Stimulated activated CD4-positive, alpha-beta T cell treated with anti-CD3 and anti-CD28 coated beads, Interleukin-1b, Interleukin-23, amount 100 ng/mL, for 1 hour (primary cell): ENCODE data around the gene FAM174B.

Source experiments
- DNase-seq, 2 donors: peaks; one replicate each; pipeline ENCODE4 v3.0.0-alpha.2; 2020; ENCODE audit warnings: low read depth in 2 of 2

The FAM174B gene

DNA sequence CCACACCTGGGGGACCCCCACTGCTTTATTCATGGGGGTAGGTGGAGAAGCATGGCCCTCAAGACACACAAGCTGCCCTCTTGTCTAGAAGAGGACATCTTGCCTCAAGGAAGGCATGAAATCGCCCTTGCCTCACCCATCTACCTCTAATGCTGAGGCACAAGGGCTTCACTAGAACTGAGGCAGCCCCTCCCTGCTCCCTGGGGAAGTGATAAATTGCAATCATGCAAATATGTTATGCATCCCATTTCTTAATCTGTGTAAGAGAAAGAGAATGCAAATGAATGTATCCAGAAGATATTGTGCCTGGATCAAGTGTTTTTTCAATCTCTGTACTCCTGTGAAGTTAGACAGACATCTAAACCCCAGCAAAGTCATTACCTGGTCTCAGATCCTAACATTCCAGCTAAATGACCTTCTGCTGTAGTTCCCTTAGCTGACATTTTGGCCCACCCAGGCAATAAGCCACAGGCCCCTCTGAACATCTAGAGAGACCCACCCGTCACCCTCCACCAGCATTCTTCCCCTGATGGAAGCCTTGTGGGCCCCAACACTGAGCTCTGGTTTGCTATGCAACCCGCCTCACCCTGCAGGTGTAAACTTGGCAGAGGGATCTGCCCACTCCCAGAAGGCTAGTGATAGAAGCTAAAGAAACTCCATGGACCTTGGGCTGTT, 53.8 kb downstream of the FAM174B start:
- DNase-seq = no peak

DNA sequence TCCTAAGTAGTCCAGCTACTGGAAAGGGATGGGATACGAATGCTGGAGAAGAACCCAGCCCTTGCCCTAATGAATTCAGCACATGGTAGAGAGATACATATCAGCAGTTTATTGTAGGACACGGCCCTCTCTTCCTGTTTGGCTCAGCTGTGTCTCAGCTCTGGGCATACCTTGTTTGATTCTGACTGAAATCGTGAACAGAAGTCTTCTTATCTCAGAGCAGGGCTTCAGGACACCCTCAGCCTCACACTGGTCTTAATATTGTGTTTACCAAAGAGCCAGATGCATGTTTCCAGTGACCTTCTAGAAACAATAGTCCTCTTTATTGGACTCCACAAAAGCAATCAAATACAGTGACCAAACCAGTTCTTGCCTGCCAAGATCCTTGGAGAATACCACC, 54.7 kb downstream of the FAM174B start:
- DNase-seq = no peak

DNA sequence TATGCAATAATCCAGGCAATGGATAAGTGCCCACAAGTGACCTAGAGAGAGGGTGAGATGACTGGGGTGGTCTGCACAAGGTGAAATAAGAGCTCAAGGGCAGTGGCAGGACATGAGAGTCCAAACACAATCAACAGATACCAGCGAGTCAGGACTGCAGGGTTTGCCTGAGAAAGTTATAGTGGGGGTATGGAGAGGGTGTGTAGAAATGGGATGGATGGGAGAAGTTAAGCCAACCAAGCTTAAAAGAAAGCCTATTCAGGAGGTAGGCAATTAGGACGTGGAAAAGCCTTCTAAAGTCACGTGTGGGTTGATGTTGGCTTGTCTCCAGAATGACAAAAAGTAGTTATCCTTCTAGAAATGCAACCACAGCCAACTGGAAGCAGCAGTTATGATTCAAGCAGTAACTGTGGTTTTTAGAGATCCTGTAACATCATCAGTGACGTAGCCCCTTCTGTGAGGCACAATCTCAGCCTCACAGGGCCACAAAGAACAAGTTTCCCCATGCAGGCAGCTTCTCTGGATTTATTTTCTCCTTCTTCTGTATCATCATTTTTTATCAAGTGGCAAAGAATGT, 56.1 kb downstream of the FAM174B start:
- DNase-seq = no peak

DNA sequence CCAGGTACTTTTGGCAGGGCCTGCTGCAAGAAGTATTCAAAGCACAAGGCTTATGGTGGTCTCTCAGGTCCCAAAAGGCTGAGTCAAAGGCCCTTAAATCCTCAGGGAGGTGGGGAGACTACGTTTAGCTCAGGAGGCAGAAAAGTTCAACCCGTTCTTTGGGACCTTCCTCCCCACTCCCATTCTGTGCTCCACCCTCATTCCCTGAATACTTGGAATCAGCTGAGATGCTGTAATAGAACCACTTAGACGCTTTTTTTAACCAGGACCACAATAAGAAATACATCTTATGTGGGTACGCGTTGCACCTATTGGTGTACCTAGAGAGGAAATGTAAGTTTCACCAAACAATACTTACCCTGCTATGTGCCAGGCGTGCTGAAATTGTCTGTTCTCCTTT, 58.0 kb downstream of the FAM174B start:
- no peak for DNase-seq

DNA sequence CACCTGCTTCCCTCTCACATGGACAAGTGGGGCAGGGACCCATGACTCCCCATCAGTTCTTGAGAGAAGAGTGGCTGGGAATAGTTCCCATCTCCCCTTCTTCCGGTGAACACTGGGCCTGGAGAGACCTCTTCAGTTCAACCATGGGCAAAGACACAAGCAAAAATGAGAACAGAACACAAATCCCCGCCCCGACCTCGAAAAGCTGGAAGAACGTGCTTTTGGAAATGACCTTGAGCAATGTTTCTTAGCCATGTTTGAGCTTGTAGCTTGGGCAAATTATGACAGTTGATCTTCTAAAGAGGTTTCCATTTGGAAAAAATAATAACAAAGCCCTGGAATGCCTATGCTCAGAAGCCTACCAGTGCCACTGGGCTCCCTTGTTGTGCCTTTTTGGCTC, 59.0 kb downstream of the FAM174B start:
- DNase-seq = no peak

DNA sequence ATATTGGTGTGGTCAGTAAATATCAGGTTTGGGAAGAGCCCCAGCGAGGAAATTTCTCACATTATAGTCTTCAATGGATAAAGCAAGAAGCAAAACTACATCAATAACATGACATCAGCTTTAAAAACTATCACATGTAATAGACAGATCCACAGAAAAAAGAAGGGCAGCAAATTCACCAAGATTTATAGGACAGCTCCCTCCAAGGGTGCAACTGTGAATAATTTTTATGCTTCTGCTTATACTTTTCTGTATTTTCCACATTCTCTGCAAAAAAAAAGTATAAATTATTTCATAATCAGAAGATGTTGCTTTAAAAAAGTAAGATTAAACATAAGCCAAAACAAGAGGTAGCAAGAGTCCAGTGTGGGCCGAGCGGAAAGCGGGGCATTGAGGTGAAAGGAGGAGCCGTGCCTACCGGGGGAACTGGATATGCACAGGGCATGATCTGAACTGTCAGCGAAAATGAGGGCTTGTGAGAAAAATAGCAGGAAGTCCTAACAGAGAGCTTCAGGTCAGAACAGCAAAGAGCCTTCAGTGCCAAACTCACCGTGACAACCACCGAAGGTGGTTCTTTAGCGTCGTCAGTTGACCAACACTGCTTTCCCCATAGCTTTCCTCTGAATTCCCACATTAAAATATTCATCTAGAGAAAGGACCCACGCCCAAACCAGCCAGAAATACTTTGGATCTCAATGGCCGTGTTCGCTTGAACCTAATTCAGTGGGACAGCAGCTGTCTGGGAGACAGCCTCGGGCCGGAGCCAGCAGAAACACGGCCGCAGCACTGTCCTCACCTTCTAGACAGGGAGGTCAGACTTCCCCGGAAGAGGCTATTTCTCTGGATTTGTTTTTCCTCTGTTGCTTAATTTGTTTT, 59.8 kb downstream of the FAM174B start:
- no peak for DNase-seq

DNA sequence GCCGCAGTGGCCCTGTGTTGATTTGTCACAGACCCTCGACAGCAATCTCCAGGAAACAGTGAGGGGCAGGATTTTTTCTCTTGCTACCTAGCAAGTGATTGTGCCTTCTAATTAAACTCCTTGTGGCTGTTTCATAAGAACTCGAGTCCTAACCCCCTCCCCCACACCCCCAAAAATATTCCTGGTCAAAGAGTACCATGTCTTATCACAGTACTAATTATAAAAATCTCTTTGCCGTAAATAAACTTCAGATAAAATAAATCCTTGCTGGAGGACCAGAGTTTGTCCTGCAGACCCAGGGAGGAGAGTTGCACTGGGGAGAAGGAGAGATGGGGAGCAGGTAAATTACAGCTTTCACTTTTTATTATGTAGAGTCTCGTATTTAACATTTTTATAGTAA, 64.3 kb downstream of the FAM174B start:
- no peak for DNase-seq

DNA sequence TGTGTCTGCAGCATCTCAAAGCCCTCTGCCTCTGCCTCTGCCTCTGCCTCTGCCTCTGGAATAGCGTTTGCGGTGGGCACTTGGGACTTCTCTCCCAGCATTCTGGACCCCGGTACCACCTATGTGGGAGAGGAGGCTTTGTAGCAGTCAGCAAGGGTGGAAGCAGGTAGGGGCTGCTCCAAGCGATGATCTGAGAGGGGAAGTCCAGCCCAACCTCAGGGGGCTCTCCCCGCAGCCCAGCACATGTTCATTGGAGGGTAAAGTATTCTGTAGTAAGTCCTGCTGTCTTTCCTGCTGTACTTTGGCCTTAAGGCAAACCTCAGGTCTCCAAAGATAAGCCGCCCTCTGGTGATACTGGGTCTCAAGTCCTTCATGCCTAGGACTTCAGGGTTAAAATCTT, 68.6 kb downstream of the FAM174B start:
- no peak for DNase-seq

DNA sequence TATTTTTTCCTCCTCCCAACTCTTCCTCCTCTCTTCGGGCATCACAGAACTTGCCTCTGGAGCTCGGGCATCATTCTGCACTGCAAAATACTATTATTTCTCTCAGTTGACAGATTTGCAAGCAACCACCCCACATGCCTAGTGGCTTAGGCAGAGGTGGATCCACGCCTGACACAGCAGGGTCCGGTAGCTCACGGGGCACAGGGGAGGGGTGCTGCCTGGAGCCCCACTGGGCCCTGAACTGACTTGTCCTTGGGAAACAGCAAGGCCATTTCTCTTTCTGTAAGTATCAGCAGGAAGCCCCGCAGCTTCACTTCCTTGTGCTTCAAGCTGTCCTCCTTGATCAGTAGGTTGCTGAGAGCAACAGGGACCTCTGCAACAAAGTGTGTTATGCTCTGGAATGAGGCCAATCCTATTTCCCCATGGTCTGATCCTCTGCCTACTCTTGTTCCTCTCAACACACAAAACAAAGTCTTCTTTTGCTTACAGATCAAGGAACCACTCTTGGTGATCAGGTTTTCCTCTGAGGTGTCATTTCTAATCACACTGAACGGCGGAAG, 69.1 kb downstream of the FAM174B start:
- DNase-seq = no peak

DNA sequence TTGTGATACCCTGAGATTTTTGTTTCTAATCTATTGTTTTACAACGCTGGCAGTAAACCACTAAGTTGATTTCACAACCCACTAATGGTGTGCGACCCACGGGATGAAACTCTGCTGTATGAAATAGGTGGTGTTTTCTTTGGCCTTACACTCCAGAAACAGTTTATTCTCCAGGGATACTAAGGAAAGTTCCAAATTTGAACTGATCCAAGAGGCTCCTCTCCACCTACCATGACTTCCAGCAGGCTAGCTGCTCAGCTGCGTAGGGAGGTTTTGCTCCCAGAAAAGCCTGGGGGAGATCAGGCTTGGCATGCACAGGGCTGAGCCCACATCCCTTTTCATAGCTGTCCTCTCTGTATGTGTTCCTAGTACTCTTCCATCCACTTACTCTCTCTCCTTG, 71.5 kb downstream of the FAM174B start:
- DNase-seq = no peak

DNA sequence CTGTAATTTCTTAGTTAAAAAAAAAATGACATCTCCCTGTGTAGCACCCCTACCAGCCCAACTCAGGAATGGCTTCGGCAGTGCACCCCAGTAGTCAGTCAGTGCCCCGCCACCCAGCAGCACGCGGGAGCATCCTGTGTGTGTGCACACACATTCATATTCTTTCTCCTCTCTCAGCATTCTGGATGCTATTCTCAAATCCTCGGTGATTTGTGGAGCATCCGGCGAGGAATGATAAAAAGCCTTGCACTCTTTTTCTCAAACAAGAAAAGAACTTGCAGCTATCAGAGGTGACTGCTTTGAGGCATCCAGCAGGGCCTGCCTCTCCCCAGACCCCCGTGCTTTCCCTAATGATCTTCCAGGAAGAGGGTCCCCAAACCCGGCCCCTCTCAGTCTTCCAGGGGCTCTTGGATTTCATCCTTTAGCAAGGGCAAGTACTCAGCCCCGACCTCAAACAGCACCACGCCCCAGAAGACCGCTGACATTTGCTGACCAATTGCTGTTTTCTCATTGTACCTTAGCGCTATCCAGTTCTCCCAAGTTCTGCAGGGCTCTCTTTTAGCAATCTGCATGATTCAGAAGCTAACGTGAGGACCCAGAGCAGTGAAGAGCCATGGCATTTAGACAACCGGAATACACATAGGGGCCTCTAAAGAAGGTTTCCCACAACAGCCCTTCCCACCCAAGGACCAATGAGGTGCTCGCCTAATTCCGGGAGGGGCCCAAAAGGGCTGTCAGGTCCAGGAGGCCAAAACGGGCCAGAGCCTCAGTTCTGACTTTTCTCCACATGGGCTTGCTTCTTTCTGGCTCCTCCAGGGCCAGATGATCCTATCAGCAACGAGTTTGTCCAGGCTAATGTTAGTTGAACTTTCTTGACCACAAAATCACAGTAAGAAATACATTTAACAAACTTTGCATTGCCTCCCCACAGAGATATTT, 72.2 kb downstream of the FAM174B start:
- no peak for DNase-seq

DNA sequence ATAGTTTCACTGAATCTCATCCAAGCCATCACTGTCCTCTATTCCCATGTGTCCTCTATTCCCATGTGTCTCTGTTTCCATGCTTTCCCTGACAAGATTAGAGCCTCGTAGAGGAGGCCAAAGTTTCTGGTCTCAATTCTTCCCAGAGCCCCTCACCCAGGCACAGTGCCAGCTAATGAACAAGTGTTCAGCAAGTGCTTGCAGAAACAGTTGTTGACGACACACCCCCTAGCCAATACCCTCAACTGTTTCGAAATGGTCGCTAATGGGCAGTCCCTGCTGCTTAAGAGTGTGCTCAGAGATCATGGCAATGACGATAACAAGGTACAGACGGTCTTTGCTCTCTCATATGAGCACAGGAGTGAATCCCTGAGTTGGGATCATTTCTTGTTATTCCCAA, 73.4 kb downstream of the FAM174B start:
- DNase-seq = no peak

DNA sequence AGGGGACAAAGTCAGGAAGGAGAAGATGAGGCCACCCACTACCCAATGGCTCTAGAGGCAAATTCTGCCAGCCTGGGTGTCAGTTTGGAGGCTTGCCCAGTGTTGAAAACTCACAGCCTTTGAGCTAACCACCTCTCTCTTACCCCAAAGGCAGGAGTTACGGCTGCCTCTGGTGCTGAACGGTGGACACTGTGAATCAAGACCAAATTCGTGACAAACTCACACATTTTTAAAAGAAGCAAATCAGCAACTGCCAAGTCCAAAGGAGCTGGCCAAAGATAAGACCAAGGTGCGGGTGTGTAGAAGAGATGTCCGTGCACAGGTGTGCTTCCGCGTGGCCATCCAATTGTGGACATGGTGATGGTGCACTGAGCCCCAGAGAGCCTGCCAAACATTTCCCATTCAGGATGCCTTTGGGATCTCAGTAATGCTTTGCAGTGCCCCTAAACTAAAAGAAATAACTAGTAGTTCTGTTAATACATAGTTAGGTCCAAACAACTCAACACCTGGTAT, 74.6 kb downstream of the FAM174B start:
- no peak for DNase-seq

DNA sequence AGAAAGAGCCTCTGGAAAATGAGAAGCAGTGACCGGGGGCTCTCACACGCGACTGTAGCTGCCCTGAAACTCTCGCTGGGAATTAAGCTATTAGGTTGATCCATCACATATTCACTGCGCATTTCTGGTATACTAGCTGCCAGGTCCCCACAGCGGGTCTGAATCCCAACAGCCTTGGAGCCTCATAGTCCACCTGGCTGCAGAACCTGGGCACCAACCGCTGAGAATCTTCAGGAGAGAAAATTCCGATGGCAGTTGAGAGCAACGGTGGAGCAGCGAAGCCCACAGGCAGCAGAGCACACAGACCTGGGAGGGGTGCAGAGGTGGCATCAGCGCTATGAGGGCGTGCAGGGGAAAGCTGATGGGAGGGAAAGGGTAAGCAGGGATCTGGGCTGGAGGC, 75.1 kb downstream of the FAM174B start:
- DNase-seq = no peak

DNA sequence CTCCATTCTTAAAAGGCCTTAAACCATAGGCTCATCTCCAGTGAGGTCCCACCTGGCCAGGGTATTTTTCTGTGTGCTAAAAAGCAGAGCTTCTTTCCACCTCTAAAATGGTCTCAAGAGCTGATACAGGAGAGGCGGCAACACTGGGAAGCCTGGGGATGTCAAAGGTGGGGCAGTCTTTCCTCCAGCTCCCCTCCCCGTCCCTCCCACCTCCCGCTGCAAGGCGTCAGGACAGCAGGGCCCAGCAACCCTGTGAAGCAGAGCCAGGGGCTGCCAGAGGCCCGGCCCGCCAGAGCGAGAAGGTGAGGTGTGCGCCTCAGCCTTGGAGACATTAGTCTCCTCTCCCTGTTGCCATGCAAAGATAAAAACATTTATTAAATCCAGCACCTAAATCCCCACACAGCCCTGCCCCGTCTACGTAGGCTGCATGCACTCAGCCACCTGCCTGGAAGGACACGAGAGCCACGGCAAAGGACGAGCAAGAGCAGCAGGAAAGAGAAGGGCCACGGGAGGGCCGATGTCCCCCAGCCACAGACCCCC, 75.6 kb downstream of the FAM174B start:
- DNase-seq = no peak

DNA sequence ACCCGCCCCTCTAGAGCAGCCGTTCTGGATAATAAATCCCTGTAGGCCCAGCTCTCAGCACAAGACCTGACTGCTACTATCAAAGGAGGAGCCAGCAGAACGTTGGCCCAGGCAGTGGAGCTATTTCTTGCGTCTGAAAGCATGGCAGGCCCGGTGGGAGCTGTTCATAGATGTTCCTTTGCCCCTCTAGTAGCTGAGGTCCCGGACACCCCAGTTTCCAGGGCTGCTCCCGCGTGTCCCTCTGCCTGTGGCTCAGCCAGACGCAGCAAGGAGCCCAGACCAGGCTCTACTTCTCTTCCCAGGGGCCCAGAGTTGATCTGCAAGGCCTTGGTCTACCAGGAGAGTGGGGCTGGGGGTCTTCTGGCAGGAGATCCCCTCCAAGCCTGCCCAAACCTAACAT, 76.1 kb downstream of the FAM174B start:
- DNase-seq = no peak

DNA sequence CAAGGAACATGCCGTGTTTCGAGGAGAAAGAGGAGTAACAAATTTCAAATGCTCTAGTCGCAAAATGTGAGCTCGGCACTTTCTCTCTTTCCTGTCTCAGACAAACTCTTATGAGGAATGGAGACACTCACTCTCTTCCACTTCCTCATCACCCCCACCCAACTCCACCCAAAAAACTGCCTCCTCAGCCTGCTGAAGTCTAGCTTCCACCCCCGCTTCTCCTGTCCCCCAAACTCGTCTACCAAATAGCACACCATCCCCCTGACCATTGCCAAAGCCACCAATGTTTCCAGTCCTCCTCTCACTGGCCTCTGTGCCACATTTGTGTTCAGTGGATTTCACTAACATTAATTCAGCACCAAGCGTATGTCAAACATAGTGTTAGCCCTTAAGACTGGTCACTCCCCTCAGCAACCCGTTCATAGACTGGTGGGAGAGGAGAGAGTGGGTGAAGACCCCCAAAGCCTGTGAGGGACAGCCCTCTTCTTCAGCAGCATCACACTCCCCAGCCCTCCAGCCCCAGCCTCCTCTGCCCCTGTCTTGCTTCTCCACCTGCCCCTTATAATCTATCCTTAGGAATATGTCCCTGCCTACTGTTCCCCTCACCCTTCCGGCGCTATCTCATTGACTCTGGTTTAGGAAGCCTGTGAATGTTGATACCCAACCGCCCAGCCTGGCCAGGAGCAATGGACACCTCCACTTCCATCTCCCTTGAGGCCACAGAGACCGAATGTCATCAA, 77.3 kb downstream of the FAM174B start:
- DNase-seq = no peak

DNA sequence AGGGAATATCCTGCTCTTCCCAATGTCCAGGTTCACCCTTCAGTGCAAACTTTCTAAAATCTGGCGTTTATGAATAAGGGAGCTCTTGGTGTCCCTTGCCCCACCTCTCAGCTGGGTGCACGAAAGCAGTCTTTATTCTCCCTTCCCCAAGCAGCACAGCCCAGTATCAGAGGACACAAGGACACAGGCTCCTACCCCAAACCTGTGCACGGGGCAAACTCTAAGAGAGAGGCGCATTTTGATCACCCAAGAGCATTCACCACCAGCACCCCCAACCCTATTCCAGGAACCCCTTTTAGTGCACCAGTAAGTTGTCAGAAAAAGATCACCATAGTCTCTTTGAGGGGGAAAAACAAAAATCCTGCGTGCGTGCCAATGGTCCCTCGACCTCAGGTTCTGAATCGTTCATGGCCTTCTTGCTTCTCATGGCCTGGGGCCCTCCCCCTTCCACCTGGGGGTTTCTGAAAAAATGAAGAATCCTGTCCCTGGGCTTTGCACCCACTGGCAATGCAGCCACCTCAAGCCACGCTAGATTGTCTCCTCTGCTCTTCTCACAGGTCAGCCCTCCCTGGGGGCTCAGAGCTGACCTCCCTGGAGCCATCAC, 78.9 kb downstream of the FAM174B start:
- DNase-seq = no peak

DNA sequence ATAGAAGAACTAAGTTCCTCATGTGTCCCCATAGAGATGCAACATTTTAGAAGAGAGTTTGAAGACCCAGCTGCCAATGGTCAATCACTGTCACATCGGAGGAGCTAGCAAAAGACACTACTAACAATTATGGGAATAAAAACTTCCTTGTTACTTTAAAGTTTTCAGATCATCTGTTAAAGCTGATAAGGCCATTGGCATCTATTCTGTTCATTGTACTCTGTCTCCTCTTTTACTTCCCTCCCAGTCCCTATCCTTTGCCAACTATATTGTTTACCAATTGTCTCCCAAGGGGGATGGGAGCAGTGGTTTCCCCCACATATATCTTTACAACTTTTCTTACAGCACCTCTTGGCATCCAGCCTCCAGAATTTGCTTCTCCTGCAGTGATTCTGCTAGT, 81.0 kb downstream of the FAM174B start:
- no peak for DNase-seq

DNA sequence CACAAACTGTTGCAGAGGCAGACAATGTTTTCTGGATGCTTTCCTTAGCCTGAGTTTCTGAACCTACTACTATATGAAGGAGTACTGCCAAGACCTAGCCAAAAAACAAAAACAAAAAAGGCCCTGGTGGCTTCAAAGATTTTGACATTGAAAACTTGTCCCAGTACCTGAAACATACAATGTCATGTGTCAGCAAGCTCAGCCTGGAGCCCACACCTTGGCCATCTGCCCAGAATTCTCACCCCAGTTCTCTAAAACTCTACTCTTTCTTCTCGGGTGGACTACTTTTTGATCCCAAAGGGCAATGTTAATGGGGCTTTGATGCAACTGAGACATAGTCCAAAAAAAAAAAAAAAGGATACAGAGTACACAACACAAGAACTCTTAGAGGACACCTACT, 81.4 kb downstream of the FAM174B start:
- DNase-seq = no peak
